Stimulated activated naive CD4-positive, alpha-beta T cell (primary cell): ENCODE data around the gene ENOSF1.
"Not testable (repeated sequence)": the region's sequence is repeated elsewhere in the genome, so short reads cannot be mapped to it uniquely, and the experiment has no call there.

Experiments used
- DNase-seq, 6 experiments: peaks; one replicate each; lab custom pipeline; 2025; lab: John Stamatoyannopoulos, UW

The ENOSF1 gene

GRCh38 chr18:712401-713134 is at the start of gene ENOSF1:
TSS of gene ENOSF1 (minus strand) at chr18:712630. CDS start at chr18:712587, 43 bp downstream.
- DNase-seq: peak; percentile 57 to 81 (median 76)

GRCh38 chr18:759864-760263 is 47.4 kb upstream of the ENOSF1 start:
- DNase-seq: not testable (repeated sequence)

- DNase-seq: no peak
Measured at GRCh38 chr18:755506-755905, 43.1 kb upstream of the ENOSF1 start.

GRCh38 chr18:754656-755055 is 42.2 kb upstream of the ENOSF1 start:
- no peak for DNase-seq

GRCh38 chr18:750456-750855 is 38.0 kb upstream of the ENOSF1 start:
- no peak for DNase-seq

GRCh38 chr18:744832-745597 is 32.6 kb upstream of the ENOSF1 start:
- no peak for DNase-seq

GRCh38 chr18:741931-742512 is 29.6 kb upstream of the ENOSF1 start:
- peak in 3 of 6 experiments; percentile 15 to 59 (median 50) for DNase-seq

- DNase-seq: no peak
Measured at GRCh38 chr18:732371-732770, 19.9 kb upstream of the ENOSF1 start.

GRCh38 chr18:731185-731584 is 18.8 kb upstream of the ENOSF1 start:
- no peak for DNase-seq

GRCh38 chr18:730692-731091 is 18.3 kb upstream of the ENOSF1 start:
- DNase-seq: no peak

- DNase-seq: not testable (repeated sequence)
Measured at GRCh38 chr18:730120-730519, 17.7 kb upstream of the ENOSF1 start.

GRCh38 chr18:725646-726045 is 13.2 kb upstream of the ENOSF1 start:
- DNase-seq: no peak

- no peak for DNase-seq
Measured at GRCh38 chr18:723541-724080, 11.2 kb upstream of the ENOSF1 start.

- DNase-seq: no peak
Measured at GRCh38 chr18:717003-717402, 4.6 kb upstream of the ENOSF1 start.

GRCh38 chr18:715626-716025 is 3.2 kb upstream of the ENOSF1 start:
- DNase-seq: no peak

- DNase-seq: peak in 2 of 6 experiments; percentile 11 to 12
Measured at GRCh38 chr18:713135-713490, 683 bp upstream of the ENOSF1 start.

- DNase-seq: peak; percentile 50 to 83 (median 66)
Measured at GRCh38 chr18:711657-712400, 601 bp downstream of the ENOSF1 start.

GRCh38 chr18:711310-711656 is 1.1 kb downstream of the ENOSF1 start:
- DNase-seq: peak in 1 of 6 experiments; percentile 43

- no peak for DNase-seq
Measured at GRCh38 chr18:710418-711300, 1.8 kb downstream of the ENOSF1 start.

- no peak for DNase-seq
Measured at GRCh38 chr18:709771-710170, 2.7 kb downstream of the ENOSF1 start.

GRCh38 chr18:708096-708495 is 4.3 kb downstream of the ENOSF1 start:
- DNase-seq: no peak
